GM21381 (cell line): ENCODE measurements around the gene LIFR.
"Not testable (repeated sequence)": the region's sequence is repeated elsewhere in the genome, so short reads cannot be mapped to it uniquely, and the experiment has no call there.

ENCODE experiments used
- ATAC-seq: cut with Tn5 transposase; IDR thresholded peaks from one replicate; pipeline ENCODE4 v1.9.1; 2021; ENCODE audit warnings: mild to moderate bottlenecking, moderate library complexity; ENCODE audit not compliant: unreplicated experiment

LIFR gene

GRCh38 chr5:38556599-38557307 lies at the start of gene LIFR:
Gene LIFR, minus strand, starts transcription at chr5:38556646. Its CDS starts 25,999 bp downstream, at chr5:38530647.
- peak; percentile 55 for ATAC-seq

DNA sequence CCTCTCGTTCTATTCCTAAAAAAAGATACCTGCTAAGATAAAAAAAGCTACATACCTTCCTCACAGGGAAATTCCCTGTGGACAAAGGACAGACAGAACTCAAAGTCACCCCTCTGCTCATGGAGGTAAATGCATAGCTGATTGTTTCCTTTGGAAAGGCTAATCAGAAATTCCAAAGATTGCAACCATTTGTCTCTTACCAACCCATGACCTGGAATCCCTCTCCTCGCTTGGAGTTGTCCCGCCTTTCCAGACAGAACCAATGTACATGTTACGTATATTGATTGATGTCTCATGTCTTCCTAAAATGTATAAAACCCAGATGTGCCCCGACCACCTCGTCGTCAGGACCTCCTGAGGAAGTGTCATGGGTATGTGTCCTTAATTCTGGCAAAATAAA lies 49.2 kb upstream of the LIFR start:
- ATAC-seq = no peak

- ATAC-seq = no peak
Observed at GRCh38 chr5:38603691-38604090, 47.2 kb upstream of the LIFR start.

DNA sequence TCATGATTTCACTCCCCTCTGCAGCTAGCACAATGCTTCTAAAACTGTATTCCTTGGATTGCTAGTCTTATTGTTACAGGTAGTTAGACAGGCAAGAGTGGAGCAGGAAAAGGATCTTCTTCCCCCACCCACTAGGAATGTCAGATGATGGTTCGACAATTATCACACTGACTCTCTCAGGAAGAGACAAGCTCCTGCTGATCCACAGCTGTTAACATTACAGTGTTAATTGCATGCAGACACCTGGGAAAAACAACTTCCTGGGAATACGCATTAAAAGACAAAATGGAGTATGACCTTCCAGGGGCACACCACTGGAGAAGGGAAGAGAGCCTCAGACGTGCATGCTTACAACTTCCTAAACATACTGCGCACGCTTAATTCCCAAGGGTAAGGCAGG lies 46.2 kb upstream of the LIFR start:
- no peak for ATAC-seq

DNA sequence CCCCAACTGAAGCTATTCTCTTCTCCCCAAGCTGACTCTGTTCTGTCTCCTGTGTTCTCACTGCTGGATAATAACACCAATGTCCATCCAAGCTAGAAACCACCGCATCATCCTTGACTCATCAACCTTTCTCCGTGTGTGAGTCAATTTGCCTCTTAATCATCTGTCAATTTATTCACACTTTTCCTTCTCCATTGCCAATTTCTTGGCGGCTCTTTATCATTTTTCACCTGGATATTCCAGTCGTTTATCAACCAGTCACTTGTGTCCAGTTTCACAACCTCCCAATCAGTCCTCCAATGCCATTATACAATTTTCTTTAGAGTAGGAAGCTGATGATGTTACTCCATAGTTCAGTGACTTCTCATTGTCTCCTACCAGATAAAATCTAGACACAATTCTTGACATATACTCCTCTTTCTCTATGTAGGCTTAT lies 45.4 kb upstream of the LIFR start:
- no peak for ATAC-seq

GRCh38 chr5:38601133-38601862 lies 44.9 kb upstream of the LIFR start:
- ATAC-seq = no peak

DNA sequence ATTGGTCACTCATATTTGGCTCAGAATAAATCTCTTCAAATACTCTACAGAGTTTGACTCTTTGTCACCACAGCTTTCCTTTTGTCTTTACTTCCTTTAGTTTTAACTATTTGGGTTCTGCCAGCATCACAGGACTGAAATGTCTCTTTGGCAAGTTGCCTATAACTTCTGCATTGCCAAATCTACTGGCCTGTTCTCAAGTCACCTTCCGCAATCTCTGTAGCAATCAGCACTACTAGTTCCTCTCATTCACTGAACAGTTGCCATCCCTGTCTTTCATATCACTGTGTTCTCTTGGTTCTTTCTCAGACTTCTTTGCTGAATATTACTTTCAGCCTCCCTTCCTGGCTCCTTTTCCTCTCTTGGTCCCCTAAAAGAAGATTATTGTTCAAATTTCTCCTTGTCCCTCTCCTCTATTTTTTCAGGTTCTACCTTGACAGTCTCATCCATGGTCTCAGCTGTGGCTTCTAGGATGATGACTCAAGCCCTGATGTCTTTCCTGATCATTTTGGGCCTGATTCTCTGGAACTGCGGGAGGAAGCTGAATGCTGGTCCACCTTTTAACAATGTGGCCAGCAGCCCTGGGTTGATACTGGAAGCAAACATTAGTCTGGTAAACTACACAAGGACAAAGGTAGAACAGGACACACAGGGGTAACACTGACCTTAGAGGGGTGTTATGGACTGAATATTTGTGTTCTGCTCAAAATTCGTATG lies 44.0 kb upstream of the LIFR start:
- no peak for ATAC-seq

- not testable (repeated sequence) for ATAC-seq
Observed at GRCh38 chr5:38599751-38600150, 43.3 kb upstream of the LIFR start.

GRCh38 chr5:38598994-38599617 lies 42.7 kb upstream of the LIFR start:
- ATAC-seq = no peak

DNA sequence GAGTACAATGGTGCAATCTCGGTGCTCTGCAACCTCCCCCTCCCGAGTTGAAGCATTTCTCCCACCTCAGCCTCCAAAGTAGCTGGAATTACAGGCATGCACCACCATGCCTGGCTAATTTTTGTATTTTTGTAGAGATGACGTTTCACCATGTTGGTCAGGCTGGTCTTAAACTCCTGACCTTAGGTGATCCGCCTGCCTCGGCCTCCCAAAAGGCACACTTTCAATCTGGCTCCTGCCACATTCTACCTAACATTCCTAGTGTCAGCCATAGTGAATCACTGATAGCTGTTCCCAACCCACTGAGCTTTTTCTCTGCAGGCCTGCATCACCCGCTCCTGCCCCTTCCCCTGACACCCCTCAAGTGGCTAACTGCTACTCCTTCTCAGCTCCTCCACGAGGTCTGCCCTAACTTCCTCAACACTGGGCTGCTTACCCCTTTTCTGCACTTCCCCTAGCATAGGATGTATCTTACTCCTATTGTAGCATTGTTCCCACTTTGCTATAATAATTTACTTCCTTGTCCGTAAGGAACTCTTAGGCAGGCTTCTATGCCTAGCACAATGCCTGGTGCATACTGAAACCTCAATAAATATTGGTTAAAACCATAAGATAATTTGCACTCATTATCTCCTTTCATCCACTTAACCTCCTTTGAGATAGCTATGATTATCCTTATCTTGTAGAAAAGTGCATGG lies 42.0 kb upstream of the LIFR start:
- ATAC-seq = no peak

GRCh38 chr5:38596981-38597380 lies 40.5 kb upstream of the LIFR start:
- ATAC-seq = no peak

DNA sequence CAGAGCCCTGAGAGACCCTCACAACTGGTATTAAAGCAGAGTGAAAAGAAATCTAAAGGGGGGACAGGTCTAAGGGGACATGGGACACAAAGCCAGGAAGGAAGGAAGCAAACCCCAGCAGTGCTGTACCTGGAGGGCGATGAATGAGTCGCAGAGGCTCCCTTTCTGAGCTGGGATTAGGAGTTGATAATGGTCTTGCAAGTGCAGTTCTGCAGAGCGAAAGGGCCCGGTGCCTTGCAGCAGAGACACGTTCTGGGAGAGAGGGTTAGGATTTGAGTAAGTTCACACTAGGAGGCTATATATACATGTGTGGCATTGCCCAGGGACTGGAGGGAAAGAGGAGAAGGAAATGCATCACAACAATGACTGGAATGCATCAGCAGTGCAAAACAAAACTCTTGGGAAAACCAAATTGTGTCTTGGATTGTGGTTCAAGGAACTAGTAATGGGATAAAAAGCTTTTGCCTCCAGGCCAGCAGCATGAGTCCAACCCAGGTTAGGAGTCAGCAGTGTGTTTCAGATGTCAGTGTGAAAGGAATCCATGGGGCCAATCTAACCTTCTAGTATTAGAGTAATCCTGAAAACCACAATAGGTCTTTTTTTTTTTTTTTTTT lies 38.8 kb upstream of the LIFR start:
- ATAC-seq = no peak

GRCh38 chr5:38593959-38594358 lies 37.5 kb upstream of the LIFR start:
- ATAC-seq = no peak

DNA sequence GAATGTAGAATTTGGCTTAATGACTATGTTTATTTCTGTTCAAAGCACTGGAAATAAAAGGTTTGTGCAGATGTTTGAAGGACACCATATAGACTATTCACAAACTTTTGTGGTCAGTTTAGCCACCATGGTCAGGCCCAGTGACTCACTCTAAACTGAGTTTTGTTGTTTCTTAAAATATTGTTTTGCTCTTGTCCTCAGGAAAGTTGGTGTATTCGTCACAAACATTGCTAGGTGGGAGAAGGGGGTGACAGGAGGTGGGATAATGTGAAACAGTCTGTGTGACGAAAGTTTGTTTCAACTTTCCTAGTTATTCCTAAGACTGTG lies 35.0 kb upstream of the LIFR start:
- ATAC-seq = no peak

GRCh38 chr5:38590838-38591522 lies 34.5 kb upstream of the LIFR start:
- ATAC-seq = no peak

DNA sequence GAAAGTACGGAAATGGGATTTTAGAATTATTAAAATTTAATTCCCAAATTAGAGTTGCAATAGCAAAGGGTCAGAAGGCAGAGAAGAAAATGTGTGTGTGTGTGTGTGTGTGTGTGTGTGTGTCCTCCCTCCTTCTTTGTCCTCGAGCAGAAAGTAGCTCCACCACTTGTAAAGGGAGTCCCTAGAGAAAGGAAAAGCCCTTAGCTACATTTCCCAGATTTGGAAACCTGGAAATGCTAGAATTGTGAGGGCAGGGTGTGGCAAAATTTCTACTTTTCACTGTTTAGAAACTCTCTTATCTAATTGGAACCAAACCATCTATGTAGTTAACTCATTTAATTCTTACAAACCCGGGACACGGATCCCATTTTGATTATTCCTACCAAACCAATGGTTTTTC lies 33.2 kb upstream of the LIFR start:
- ATAC-seq = no peak

GRCh38 chr5:38585816-38586215 lies 29.4 kb upstream of the LIFR start:
- ATAC-seq = no peak

DNA sequence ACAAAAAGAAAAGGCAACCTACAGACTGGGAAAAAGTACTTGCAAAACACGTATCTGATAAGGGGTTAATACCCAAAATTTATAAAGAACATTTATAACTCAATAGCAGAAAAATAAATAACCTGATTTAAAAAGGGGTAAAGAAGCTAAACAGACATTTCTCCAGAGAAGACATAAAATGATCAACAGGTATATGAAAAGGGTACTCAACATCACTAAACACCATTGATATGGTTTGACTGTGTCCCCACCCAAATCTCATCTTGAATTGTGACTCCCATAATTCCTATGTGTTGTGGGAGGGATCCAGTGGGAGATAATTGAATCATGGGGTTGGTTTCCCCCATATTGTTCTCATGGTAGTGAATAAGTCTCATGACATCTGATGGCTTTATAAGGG lies 27.1 kb upstream of the LIFR start:
- ATAC-seq = no peak

- no peak for ATAC-seq
Observed at GRCh38 chr5:38582975-38583319, 26.5 kb upstream of the LIFR start.
